Gastrocnemius medialis (tissue), 4 donors: ENCODE results near the gene WDR37.
"Not testable (repeated sequence)": the region's sequence is repeated elsewhere in the genome, so short reads cannot be mapped to it uniquely, and the experiment has no call there.

Source experiments
- POLR2A ChIP-seq, 2 donors: fragments of 450-650 bp; IDR thresholded peaks; one replicate each; pipeline ENCODE4 v1.6.1; 2017; ENCODE audit warnings: antibody characterized with exemption in 2 of 2, mild to moderate bottlenecking in 2 of 2, moderate library complexity in 2 of 2
- TF ChIP-seq, protein P1 (sequence below), 5 experiments: fragments of 450-650 bp in 3 of 5; fragments of 200-600 bp in 2 of 5; sonication (generic) in 2 of 5; IDR thresholded peaks in 4 of 5; conservative IDR thresholded peaks in 1 of 5; 1 replicate in 4 of 5; 2 replicates in 1 of 5; pipeline ENCODE4 v1.5.1; 2016 to 2019; ENCODE audit warnings: antibody characterized with exemption in 5 of 5, mild to moderate bottlenecking in 3 of 5, moderate library complexity in 3 of 5

DNA sequence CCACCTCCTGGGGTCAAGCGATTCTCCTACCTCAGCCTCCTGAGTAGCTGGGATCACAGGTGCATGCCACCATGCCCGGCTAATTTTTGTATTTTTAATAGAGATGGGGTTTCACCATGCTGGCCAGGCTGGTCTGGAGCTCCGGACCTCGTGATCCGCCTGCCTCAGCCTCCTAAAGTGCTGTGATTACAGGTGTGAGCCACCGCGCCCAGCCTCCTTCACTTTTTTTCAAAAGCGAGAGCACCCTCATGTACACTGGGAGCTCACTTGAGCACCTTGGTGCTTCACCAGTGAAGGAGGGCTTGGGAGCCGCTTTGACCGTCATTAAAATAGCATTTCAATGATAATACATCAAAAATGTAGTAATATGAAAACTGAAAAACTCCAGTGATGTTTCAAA, 102.4 kb downstream of the WDR37 start:
- TF ChIP-seq, protein P1, sequence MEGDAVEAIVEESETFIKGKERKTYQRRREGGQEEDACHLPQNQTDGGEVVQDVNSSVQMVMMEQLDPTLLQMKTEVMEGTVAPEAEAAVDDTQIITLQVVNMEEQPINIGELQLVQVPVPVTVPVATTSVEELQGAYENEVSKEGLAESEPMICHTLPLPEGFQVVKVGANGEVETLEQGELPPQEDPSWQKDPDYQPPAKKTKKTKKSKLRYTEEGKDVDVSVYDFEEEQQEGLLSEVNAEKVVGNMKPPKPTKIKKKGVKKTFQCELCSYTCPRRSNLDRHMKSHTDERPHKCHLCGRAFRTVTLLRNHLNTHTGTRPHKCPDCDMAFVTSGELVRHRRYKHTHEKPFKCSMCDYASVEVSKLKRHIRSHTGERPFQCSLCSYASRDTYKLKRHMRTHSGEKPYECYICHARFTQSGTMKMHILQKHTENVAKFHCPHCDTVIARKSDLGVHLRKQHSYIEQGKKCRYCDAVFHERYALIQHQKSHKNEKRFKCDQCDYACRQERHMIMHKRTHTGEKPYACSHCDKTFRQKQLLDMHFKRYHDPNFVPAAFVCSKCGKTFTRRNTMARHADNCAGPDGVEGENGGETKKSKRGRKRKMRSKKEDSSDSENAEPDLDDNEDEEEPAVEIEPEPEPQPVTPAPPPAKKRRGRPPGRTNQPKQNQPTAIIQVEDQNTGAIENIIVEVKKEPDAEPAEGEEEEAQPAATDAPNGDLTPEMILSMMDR (IDR thresholded peaks at IDR 0.05 in 4 of 5, conservative IDR thresholded peaks at IDR 0.05 in 1 of 5): not testable (repeated sequence)
- TF ChIP-seq POLR2A (IDR thresholded peaks at IDR 0.05): not testable (repeated sequence)
